Thyroid gland (tissue), 4 donors: ENCODE measurements around the gene RNF44.

Experiments used
- POLR2A ChIP-seq, 2 donors: fragments of 450-650 bp; IDR thresholded peaks; one replicate each; pipeline ENCODE4 v1.6.1; 2017; ENCODE audit warnings: antibody characterized with exemption in 2 of 2, mild to moderate bottlenecking in 2 of 2, moderate library complexity in 1 of 2
- TF ChIP-seq, protein P1 (sequence below), 6 experiments: fragments of 200-600 bp in 3 of 6; fragments of 450-650 bp in 3 of 6; sonication (generic) in 3 of 6; IDR thresholded peaks; one replicate each; pipeline ENCODE4 v1.5.1; 2016 to 2019; ENCODE audit warnings: antibody characterized with exemption in 6 of 6, mild to moderate bottlenecking in 2 of 6, inconsistent platforms in 1 of 6, moderate library complexity in 1 of 6

DNA sequence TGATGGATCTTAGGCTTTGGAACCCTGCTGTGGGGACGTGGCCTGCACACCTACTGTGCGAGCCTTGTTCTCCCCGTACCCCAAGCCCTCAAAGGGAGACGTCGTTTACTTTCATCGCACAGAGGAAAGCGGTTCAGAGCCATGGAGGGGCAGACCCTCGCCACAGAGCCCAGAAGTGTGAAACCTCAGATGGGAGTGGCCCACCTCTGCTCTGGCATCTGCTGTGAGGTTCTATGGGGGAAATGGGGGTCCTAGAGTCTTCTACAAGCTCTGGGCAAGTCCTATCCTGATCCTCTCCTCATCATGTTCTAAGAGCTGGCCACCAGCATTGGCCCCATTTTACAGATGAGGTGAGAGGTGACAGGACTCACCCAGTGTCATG lies 3.7 kb upstream of the RNF44 start:
- TF ChIP-seq, protein P1, sequence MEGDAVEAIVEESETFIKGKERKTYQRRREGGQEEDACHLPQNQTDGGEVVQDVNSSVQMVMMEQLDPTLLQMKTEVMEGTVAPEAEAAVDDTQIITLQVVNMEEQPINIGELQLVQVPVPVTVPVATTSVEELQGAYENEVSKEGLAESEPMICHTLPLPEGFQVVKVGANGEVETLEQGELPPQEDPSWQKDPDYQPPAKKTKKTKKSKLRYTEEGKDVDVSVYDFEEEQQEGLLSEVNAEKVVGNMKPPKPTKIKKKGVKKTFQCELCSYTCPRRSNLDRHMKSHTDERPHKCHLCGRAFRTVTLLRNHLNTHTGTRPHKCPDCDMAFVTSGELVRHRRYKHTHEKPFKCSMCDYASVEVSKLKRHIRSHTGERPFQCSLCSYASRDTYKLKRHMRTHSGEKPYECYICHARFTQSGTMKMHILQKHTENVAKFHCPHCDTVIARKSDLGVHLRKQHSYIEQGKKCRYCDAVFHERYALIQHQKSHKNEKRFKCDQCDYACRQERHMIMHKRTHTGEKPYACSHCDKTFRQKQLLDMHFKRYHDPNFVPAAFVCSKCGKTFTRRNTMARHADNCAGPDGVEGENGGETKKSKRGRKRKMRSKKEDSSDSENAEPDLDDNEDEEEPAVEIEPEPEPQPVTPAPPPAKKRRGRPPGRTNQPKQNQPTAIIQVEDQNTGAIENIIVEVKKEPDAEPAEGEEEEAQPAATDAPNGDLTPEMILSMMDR (IDR thresholded peaks at IDR 0.05): no peak
- TF ChIP-seq POLR2A (IDR thresholded peaks at IDR 0.05): no peak
